Fibroblast of skin of left quadriceps (primary cell): ENCODE data around the gene SYCP2L.
"Not testable (repeated sequence)": the region's sequence is repeated elsewhere in the genome, so short reads cannot be mapped to it uniquely, and the experiment has no call there.

Source experiments
- DNase-seq, 2 experiments: peaks; one replicate each; pipeline ENCODE4 v3.0.0-alpha.2; 2013; ENCODE audit warnings: low read depth in 2 of 2

SYCP2L gene

DNA sequence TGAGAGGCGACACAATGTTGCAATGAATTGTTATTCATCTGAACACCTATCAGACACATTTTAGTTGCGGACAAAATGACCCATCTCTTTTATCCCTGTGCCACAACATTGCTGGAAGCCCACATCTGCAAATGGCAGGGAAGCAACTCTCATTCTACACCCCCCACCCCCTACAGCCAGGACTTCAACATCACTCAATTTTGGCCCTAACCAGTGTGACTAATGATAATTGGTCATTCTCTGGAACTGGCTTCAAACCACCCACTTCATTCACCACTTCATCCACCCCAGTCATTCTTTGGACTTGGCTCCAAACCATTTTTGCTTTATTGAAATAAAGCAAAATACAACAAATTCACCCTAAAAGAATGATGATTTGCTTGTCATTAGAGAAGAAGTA lies 6.5 kb upstream of the SYCP2L start:
- no peak for DNase-seq

- DNase-seq, result not testable (repeated sequence)
Measured at GRCh38 chr6:10882253-10882630, 4.6 kb upstream of the SYCP2L start.

DNA sequence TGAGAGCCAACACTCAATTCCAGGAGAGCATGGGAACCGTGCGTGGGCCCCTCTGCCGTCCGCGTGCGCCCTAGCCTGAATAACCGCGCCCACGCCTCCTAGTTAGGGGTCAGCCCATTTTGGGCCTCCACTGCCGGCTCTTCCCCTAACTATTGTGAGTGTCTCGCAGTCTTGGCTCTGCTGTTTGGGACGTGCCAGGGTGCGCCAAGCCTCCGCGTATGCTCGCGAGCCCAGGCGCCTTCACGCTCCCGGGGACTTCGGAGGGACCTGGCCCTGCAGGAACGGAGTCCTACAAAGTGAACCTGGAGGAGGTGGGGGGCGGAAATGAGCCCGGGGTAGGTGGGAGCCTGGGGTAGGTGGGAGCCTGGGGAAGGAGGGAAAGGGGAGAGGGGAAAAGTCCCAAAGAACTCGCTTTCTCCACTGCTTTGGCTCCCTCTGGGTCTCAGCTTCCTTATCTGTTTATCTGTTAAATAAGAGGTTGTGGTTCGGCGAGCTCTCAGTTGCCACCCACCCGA lies 4.1 kb upstream of the SYCP2L start:
- DNase-seq, result no peak

GRCh38 chr6:10883312-10884244 lies 3.3 kb upstream of the SYCP2L start:
- DNase-seq, result no peak

DNA sequence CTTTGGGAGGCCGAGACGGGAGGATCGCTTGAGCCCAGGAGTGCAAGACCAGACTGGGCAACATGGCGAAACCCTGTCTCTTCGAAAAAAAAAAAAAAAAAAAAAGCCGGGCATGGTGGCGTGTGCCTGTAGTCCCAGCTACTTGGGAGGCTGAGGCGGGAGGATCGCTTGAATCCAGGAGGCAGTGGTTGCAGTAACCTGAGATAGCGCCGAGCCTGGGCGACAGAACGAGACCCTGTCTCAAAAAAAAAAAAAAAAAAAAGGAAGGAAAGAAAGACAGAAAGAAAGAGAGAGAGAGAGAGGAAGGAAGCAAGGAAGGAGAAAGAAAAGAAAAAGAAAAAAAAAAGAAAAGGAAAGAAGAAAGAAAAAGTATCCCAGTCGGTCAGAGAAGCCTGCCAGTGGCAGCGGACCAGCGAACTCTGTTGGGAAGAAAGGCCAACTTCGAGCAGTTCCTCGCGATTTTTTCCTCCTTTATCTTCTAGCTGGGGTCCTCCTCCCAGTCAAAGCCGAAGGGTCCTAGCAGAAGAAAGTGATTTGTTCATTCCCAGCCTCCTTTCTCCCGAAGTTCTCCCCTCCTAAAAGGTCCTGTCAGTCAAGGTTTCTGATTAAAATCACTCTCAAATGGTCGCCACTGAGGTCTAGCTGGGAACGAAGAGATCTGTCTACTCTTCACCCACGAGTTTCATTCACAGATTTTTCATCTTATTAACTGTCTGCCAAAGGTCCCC lies 2.4 kb upstream of the SYCP2L start:
- DNase-seq, result no peak

DNA sequence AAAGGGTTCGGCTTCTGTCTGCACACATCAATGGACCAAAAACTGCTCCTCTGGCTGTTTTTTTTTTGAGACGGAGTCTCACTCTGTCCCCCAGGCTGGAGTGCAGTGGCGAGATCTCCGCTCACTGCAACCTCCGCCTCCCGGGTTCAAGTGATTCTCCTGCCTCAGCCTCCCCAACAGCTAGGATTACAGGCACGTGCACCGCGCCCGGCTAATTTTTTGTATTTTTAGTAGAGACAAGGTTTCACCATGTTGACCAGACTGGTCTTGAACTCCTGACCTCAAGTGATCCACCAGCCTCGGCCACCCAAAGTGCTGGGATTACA lies 524 bp upstream of the SYCP2L start:
- DNase-seq, result not testable (repeated sequence)

DNA sequence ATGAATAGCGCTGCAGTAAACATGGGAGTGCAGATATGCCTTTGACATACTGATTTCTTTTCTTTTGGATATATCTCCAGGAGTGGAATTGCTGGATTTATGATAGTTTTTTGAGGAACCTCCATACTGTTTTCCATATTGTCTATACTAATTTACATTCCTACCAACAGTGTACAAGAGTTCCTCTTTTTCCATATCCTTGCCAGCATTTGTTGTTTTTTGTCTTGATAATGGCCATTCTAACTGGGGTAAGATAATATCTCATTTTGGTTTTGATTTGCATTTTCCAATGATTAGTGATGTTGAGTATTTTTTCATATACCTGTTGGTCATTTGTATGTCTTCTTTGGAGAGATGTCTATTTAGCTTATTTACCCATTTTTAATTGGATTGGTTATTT lies 3.3 kb downstream of the SYCP2L start:
- no peak for DNase-seq

- DNase-seq, result no peak
Measured at GRCh38 chr6:10891960-10892359, 5.1 kb downstream of the SYCP2L start.

GRCh38 chr6:10894958-10895357 lies 8.1 kb downstream of the SYCP2L start:
- DNase-seq, result no peak

GRCh38 chr6:10896691-10897090 lies 9.8 kb downstream of the SYCP2L start:
- DNase-seq, result no peak

DNA sequence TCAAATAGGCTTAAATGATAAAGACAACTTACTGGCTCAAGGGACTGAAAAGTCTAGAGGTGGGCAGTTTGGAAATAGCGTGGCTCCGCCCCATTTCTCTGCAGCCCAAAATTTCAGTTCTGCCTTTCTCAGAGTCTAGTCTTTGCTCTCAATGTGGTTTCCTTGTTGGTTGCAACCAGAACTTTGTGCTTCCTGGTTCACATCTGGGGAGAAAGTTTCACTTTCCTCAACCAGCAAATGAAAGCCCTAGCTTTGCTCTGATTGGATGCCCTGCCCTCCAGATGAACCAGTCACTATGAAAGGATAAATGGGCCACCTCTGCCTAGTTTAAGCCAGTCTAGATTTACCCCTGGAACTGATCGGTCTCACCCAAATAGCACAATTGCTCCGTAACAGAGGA lies 14.9 kb downstream of the SYCP2L start:
- DNase-seq, result no peak

- no peak for DNase-seq
Measured at GRCh38 chr6:10904015-10904414, 17.2 kb downstream of the SYCP2L start.

GRCh38 chr6:10908228-10908627 lies 21.4 kb downstream of the SYCP2L start:
- DNase-seq, result no peak

DNA sequence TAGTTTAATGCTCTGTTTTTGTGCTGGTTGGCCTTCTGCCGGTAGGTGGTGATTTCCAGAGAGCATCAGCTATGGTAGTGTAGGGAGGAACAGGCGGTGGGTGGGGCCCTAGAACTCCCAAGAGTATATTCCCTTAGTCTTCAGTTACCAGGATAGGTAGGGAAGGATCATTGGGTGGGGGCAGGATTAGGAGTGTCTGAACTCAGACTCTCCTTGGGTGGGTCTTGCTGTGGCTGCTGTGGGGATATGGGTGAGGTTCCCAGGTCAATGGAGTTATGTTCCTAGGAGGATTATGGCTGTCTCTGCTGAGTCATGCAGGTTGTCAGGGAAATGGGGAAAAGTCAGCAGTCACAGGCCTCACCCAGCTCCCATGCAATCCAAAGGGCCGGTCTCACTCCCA lies 32.7 kb downstream of the SYCP2L start:
- DNase-seq, result not testable (repeated sequence)

DNA sequence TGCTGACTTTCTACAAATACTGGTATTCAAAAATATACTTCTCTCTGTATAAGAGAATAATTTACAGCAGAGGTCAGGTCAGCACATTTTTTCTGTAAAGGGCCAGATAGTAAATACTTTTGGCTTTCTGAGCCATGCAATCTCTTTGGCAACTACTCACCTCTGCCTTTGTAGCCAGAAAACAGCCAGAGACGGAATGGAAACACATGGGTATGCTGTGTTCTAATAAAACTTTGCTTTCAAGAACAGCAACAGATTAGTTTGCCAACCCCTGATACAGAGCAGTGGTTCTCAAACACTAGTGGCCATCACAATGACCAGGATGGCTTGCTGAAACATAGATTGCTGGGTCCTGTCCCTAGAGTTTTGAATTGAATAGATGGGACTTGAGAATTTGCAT lies 46.3 kb downstream of the SYCP2L start:
- no peak for DNase-seq

DNA sequence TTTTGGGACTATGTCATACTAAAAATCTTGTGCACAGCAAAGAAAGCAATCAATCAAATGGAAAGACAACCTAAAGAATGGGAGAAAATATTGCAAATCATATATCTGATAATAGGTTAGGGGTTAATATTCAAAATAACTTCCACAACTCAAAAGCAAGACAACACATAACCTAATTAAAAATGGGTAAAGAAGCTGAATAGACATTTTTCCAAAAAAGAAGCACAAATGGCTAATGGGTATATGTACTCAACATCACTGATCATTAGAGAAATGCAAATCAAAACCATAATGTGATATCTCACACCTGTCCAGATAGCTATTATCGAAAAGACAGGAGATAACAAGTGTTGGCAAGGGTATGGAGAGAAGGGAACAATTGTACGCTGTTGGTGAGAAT lies 53.0 kb downstream of the SYCP2L start:
- DNase-seq, result no peak

- DNase-seq, result no peak
Measured at GRCh38 chr6:10945845-10946244, 59.0 kb downstream of the SYCP2L start.

DNA sequence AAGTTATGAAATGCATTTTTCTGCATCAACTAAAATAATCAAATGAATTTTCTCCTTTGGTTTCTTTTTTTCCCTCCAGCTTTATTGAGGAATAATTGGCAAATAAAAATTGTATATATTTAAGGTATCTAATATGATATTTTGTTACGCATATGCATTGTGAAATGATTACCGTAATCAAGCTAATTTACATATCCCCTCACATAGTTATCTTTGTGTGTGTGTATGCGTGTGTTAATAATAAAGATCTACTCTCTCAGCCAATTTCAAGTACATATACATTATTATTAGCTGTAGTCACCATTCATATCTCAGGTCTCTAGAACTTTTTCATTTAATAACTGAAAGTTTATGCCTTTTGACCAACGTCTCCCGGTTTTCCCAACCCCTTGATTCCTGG lies 61.1 kb downstream of the SYCP2L start:
- no peak for DNase-seq

- no peak for DNase-seq
Measured at GRCh38 chr6:10949579-10950490, 63.0 kb downstream of the SYCP2L start.

- DNase-seq, result peak; percentile 33 to 35
Measured at GRCh38 chr6:10951675-10952282, 64.9 kb downstream of the SYCP2L start.

DNA sequence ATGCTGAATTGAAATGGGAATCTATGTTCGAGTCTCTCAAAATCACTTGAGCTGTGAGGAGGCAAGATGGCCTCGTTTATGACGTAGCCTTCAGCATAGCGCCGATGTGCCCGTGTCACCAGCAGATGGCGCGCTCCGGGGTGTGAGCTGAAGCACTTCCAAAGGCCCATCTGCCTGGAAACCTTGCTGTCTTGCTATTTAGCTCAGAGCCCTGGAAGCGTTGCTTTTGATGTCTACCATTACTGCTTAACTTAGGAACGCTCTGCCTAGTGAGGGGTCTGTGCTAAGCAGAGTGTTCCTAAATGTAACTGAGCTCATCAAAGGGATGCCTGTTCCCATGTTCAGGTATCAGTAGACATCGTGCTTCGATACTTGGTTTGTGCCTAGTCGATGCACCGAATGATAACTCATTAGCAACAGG lies 67.7 kb downstream of the SYCP2L start:
- peak; percentile 53 to 64 for DNase-seq
